ENCODE data around the gene GRAPL.
"Not testable (repeated sequence)": the region's sequence is repeated elsewhere in the genome, so short reads cannot be mapped to it uniquely, and the experiment has no call there.

Gene GRAPL

GRCh38 chr17:19127148-19127980 lies at the start of gene GRAPL:
GRAPL (plus strand) TSS chr17:19127589; CDS start chr17:19127620, 31 bp downstream.
- H3K27me3 Mint-ChIP-seq; H3K36me3 Mint-ChIP-seq (ENCODE audit: low read depth); H3K4me3 Mint-ChIP-seq; H3K4me1 Mint-ChIP-seq (ENCODE audit: low read depth); H3K9me3 Mint-ChIP-seq; H3K27ac Mint-ChIP-seq: not testable (repeated sequence)

- not testable (repeated sequence) for H3K36me3 Mint-ChIP-seq (ENCODE audit: low read depth); H3K4me1 Mint-ChIP-seq (ENCODE audit: low read depth); H3K9me3 Mint-ChIP-seq; H3K4me3 Mint-ChIP-seq; H3K27ac Mint-ChIP-seq; H3K27me3 Mint-ChIP-seq
Observed at GRCh38 chr17:19088804-19089685, 38.3 kb upstream of the GRAPL start.

- not testable (repeated sequence) for H3K4me1 Mint-ChIP-seq (ENCODE audit: low read depth); H3K4me3 Mint-ChIP-seq; H3K9me3 Mint-ChIP-seq; H3K27ac Mint-ChIP-seq; H3K36me3 Mint-ChIP-seq (ENCODE audit: low read depth); H3K27me3 Mint-ChIP-seq
Observed at GRCh38 chr17:19090058-19090772, 37.2 kb upstream of the GRAPL start.

GRCh38 chr17:19092737-19093683 lies 34.4 kb upstream of the GRAPL start:
- not testable (repeated sequence) for H3K4me3 Mint-ChIP-seq; H3K4me1 Mint-ChIP-seq (ENCODE audit: low read depth); H3K27me3 Mint-ChIP-seq; H3K9me3 Mint-ChIP-seq; H3K27ac Mint-ChIP-seq; H3K36me3 Mint-ChIP-seq (ENCODE audit: low read depth)

GRCh38 chr17:19093684-19094438 lies 33.5 kb upstream of the GRAPL start:
- H3K36me3 Mint-ChIP-seq (ENCODE audit: low read depth); H3K27ac Mint-ChIP-seq; H3K9me3 Mint-ChIP-seq; H3K4me1 Mint-ChIP-seq (ENCODE audit: low read depth); H3K4me3 Mint-ChIP-seq; H3K27me3 Mint-ChIP-seq: not testable (repeated sequence)

- not testable (repeated sequence) for H3K36me3 Mint-ChIP-seq (ENCODE audit: low read depth); H3K9me3 Mint-ChIP-seq; H3K27ac Mint-ChIP-seq; H3K27me3 Mint-ChIP-seq; H3K4me1 Mint-ChIP-seq (ENCODE audit: low read depth); H3K4me3 Mint-ChIP-seq
Observed at GRCh38 chr17:19108517-19108916, 18.9 kb upstream of the GRAPL start.

GRCh38 chr17:19110189-19111097 lies 16.9 kb upstream of the GRAPL start:
- H3K36me3 Mint-ChIP-seq (ENCODE audit: low read depth); H3K9me3 Mint-ChIP-seq; H3K4me1 Mint-ChIP-seq (ENCODE audit: low read depth); H3K4me3 Mint-ChIP-seq; H3K27ac Mint-ChIP-seq; H3K27me3 Mint-ChIP-seq: not testable (repeated sequence)

- Mint-ChIP-seq H3K4me3 (peak overlapping the region; percentile 81), H3K27ac (peak overlapping the region; percentile 65)
- H3K27me3 Mint-ChIP-seq, result not testable (repeated sequence)
Observed at GRCh38 chr17:19111111-19111711, 16.2 kb upstream of the GRAPL start.

GRCh38 chr17:19111801-19112458 lies 15.5 kb upstream of the GRAPL start:
- H3K36me3 Mint-ChIP-seq (ENCODE audit: low read depth), result not testable (repeated sequence)

More at GRCh38 chr17:19111111-19111711, 16.2 kb upstream of the GRAPL start:
- not testable (repeated sequence) for H3K4me1 Mint-ChIP-seq (ENCODE audit: low read depth); H3K9me3 Mint-ChIP-seq; H3K36me3 Mint-ChIP-seq (ENCODE audit: low read depth)

GRCh38 chr17:19112459-19112826 lies 14.9 kb upstream of the GRAPL start:
- H3K4me3 Mint-ChIP-seq; H3K36me3 Mint-ChIP-seq (ENCODE audit: low read depth); H3K9me3 Mint-ChIP-seq; H3K27ac Mint-ChIP-seq; H3K27me3 Mint-ChIP-seq; H3K4me1 Mint-ChIP-seq (ENCODE audit: low read depth): not testable (repeated sequence)

More at GRCh38 chr17:19111801-19112458, 15.5 kb upstream of the GRAPL start:
- Mint-ChIP-seq H3K27ac (peak overlapping the region; percentile 81), H3K4me3 (peak overlapping the region; percentile 62)
- H3K4me1 Mint-ChIP-seq (ENCODE audit: low read depth); H3K27me3 Mint-ChIP-seq; H3K9me3 Mint-ChIP-seq: not testable (repeated sequence)

GRCh38 chr17:19118695-19119094 lies 8.7 kb upstream of the GRAPL start:
- not testable (repeated sequence) for H3K27ac Mint-ChIP-seq; H3K9me3 Mint-ChIP-seq; H3K4me1 Mint-ChIP-seq (ENCODE audit: low read depth); H3K36me3 Mint-ChIP-seq (ENCODE audit: low read depth); H3K27me3 Mint-ChIP-seq; H3K4me3 Mint-ChIP-seq

- not testable (repeated sequence) for H3K4me3 Mint-ChIP-seq; H3K27me3 Mint-ChIP-seq; H3K4me1 Mint-ChIP-seq (ENCODE audit: low read depth); H3K27ac Mint-ChIP-seq; H3K36me3 Mint-ChIP-seq (ENCODE audit: low read depth); H3K9me3 Mint-ChIP-seq
Observed at GRCh38 chr17:19125289-19125688, 2.1 kb upstream of the GRAPL start.
